ENCODE data around the gene WDR45.

The WDR45 gene

GRCh38 chrX:49067285-49068120 is 12.2 kb downstream of the WDR45 start:
- FAIRE-seq (no peak), DNase-seq (ENCODE audit: insufficient read length, low spot score) (no peak)
- no peak for TF ChIP-seq CTCF (IDR thresholded peaks at IDR 0.05; ENCODE audit: insufficient read depth, missing control alignments)

- no peak for TF ChIP-seq CTCF (IDR thresholded peaks at IDR 0.05; ENCODE audit: insufficient read depth, missing control alignments)
- DNase-seq (ENCODE audit: insufficient read length, low spot score) (no peak), FAIRE-seq (no peak)
Measured at GRCh38 chrX:49066690-49067089, 13.0 kb downstream of the WDR45 start.

GRCh38 chrX:49066278-49066677 is 13.4 kb downstream of the WDR45 start:
- FAIRE-seq (no peak), DNase-seq (ENCODE audit: insufficient read length, low spot score) (no peak)
- TF ChIP-seq CTCF (IDR thresholded peaks at IDR 0.05; ENCODE audit: insufficient read depth, missing control alignments) = no peak

- TF ChIP-seq CTCF (IDR thresholded peaks at IDR 0.05; ENCODE audit: insufficient read depth, missing control alignments) = no peak
- no peak for DNase-seq (ENCODE audit: insufficient read length, low spot score)
- FAIRE-seq = no peak
Measured at GRCh38 chrX:49064735-49065134, 15.0 kb downstream of the WDR45 start.

GRCh38 chrX:49064303-49064702 is 15.4 kb downstream of the WDR45 start:
- no peak for TF ChIP-seq CTCF (IDR thresholded peaks at IDR 0.05; ENCODE audit: insufficient read depth, missing control alignments)
- no peak for FAIRE-seq
- no peak for DNase-seq (ENCODE audit: insufficient read length, low spot score)

GRCh38 chrX:49063715-49064114 is 16.0 kb downstream of the WDR45 start:
- no peak for TF ChIP-seq CTCF (IDR thresholded peaks at IDR 0.05; ENCODE audit: insufficient read depth, missing control alignments)
- FAIRE-seq (no peak), DNase-seq (ENCODE audit: insufficient read length, low spot score) (no peak)

GRCh38 chrX:49061916-49062315 is 17.8 kb downstream of the WDR45 start:
- no peak for FAIRE-seq
- TF ChIP-seq CTCF (IDR thresholded peaks at IDR 0.05; ENCODE audit: insufficient read depth, missing control alignments) = no peak
- DNase-seq (ENCODE audit: insufficient read length, low spot score) = no peak
